Spinal cord (tissue), 10 donors: ENCODE data around the gene ATF2. TPM values are rescaled to one million over a fixed set of nuclear protein-coding genes. Genes with fewer than 3 reads are reported as not detected.

Experiments
- DNase-seq, 6 donors: peaks; one replicate each; pipeline versions ENCODE4 v3.0.0 to v3.0.0-alpha.2; 2013 to 2015; ENCODE audit warnings: low spot score in 6 of 6, low read depth in 4 of 6
- H3K27ac ChIP-seq: one replicate; pipeline ENCODE4 v1.5.1; 2013; ENCODE audit warnings: low read depth, low read length, control low read depth
- H3K27me3 ChIP-seq: one replicate; pipeline ENCODE4 v1.6.1; 2013; ENCODE audit warnings: low read length; ENCODE audit not compliant: control insufficient read depth, insufficient read depth
- H3K36me3 ChIP-seq: one replicate; pipeline ENCODE4 v1.6.1; 2013; ENCODE audit warnings: low read length; ENCODE audit not compliant: control insufficient read depth, insufficient read depth
- H3K4me1 ChIP-seq: one replicate; pipeline ENCODE4 v1.6.1; 2013; ENCODE audit warnings: low read length; ENCODE audit not compliant: control insufficient read depth, insufficient read depth
- H3K4me3 ChIP-seq: one replicate; pipeline ENCODE4 v1.5.1; 2013; ENCODE audit warnings: low read depth, low read length, control low read depth
- H3K9me3 ChIP-seq: one replicate; pipeline ENCODE4 v1.6.1; 2013; ENCODE audit warnings: low read length; ENCODE audit not compliant: control insufficient read depth, insufficient read depth
- WGBS: methylation state at CpG from one replicate; pipeline ENCODE4 v1.1.5; 2013; ENCODE audit warnings: missing lambda C conversion rate; ENCODE audit not compliant: insufficient coverage; 5-methylcytosine and 5-hydroxymethylcytosine counted together
- polyA plus RNA-seq, 2 donors: library from polyadenylated mRNA; unstranded; fragments of 120-200 nt; gene quantifications; one replicate each; pipeline ENCODE4 v1.2.1, GENCODE V29; 2013; ENCODE audit not compliant: insufficient read length in 2 of 2
- total RNA-seq, 2 donors: library from RNA; depleted of rRNA in 1 of 2; stranded (reverse); fragments of 120-200 nt in 1 of 2; fragments of >200 nt in 1 of 2; gene quantifications; one replicate each; pipeline versions ENCODE4 v1.2.3 to v1.2.4, GENCODE V29; 2013 to 2014
- donor health status: healthy.

ATF2 gene
- total and polyA plus RNA-seq, 4 donors, result 48.7 to 88.1 (median 63.7) TPM

DNA sequence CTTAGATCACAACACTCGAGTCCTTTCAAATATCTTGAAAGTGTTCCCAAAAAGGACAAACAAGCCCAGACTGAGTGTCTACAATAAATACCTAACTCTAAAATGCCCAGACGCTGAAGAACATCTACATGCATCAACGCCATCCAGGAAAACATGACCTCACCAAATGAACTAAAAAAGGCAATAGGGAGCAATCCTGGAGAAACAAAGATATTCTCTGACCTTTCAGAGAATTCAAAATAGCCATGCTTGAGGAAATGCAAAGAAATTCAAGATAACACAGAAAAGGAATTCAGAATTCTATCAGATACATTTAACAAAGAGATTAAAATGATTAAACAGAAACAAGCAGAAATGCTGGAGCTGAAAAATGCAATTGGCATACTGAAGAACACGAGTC lies 101.6 kb downstream of the ATF2 start:
- Histone ChIP-seq H3K9me3 (no peaks in the 10 kb centered on the region), H3K4me1 (no peaks in the 10 kb centered on the region), H3K27me3 (no peaks in the 10 kb centered on the region), H3K4me3 (no peak overlapping the region), H3K36me3 (peaks cover 4% of the 10 kb centered on the region), H3K27ac (no peak overlapping the region)
- WGBS, result 100% methylated on average over 1 of the region's 4 CpGs
- no peak for DNase-seq

DNA sequence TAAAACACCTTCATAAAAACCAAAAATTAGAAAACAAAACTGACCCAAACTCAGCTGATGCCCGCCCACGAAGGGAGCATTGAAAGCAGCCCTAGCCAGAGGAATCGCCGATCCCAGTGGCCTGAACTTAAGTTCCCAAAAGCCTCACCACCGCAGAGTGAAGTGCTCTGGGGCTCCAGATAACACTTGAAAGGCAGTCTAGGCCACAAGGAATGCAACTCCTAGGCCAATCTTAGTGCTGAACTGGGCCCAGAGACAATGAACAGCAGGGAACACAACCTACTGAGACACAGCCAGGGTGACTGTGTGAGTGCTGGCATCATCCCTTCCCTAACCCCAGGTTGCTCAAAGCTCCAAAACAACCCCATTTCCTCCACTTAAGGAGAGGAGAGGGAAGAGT lies 103.2 kb downstream of the ATF2 start:
- 97% methylated on average over 5 of the region's 5 CpGs for WGBS
- Histone ChIP-seq H3K4me1 (no peaks in the 10 kb centered on the region), H3K36me3 (peaks cover 4% of the 10 kb centered on the region), H3K4me3 (no peak overlapping the region), H3K9me3 (no peaks in the 10 kb centered on the region), H3K27ac (no peak overlapping the region), H3K27me3 (no peaks in the 10 kb centered on the region)
- no peak for DNase-seq

DNA sequence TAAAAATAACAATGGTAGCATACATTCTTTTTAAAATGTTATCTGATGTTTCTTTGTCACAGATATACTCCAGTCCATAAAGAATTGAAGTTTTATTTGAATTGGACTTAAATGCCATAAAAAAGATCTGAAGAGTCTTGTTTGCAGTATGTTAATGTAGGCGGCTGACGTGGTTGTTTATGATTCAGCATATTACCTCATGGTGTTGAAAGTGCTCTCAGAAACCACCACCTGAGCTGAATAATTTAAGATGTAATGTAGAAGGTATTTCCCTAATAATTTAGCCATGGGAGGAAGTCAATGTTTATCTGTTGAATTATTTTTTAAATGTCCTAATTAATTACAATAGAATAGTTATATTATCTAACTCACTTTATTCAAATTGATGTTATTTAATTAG lies 104.3 kb downstream of the ATF2 start:
- DNase-seq, result no peak
- H3K9me3 ChIP-seq, result no peaks in the 10 kb centered on the region
- no peak overlapping the region for H3K4me3 ChIP-seq
- H3K27me3 ChIP-seq, result no peaks in the 10 kb centered on the region
- H3K4me1 ChIP-seq, result no peaks in the 10 kb centered on the region
- 100% methylated on average over 2 of the region's 2 CpGs for WGBS
- peaks cover 4% of the 10 kb centered on the region for H3K36me3 ChIP-seq
- no peak overlapping the region for H3K27ac ChIP-seq

DNA sequence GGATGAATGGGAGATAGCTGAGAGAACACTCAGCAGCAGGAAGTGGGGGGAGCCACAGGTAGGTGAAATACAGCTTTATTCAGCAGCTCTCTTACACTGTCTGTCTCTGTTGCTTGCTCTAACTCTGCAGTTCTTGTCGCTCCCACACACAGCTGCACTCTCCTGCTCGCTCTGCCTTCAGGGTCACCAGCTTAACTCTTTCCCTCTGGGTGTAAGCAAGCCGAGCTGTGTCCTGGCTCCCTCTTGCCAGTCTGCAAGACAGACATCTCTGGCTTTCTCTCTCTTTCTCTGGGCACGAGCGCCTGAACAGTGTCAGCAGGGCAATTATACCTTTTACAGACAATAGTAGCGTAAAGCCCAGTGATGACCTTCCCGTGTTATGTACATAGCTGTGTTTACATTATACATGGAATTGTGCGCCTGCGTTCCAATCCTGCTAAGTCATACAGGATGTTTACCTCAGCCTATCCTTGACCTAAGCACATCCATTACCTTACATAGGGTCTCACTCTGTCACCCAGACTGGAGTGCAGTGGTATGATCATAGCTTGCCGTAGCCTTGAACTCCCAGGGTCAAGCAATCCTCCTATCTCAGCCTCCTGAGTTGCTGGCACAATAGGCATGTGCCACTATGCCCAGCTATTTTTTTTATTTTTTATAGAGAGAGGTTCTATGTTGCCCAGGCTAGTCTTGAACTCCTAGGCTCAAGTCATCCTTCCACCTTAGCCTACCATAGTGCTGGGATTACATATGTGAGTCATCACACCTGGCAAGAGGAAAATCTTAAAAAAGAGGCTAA lies 105.0 kb downstream of the ATF2 start:
- Histone ChIP-seq H3K4me3 (no peak overlapping the region), H3K9me3 (no peaks in the 10 kb centered on the region), H3K27me3 (no peaks in the 10 kb centered on the region), H3K4me1 (no peaks in the 10 kb centered on the region), H3K27ac (no peak overlapping the region), H3K36me3 (peaks cover 4% of the 10 kb centered on the region)
- 96% methylated on average over 6 of the region's 10 CpGs for WGBS
- DNase-seq, result no peak

DNA sequence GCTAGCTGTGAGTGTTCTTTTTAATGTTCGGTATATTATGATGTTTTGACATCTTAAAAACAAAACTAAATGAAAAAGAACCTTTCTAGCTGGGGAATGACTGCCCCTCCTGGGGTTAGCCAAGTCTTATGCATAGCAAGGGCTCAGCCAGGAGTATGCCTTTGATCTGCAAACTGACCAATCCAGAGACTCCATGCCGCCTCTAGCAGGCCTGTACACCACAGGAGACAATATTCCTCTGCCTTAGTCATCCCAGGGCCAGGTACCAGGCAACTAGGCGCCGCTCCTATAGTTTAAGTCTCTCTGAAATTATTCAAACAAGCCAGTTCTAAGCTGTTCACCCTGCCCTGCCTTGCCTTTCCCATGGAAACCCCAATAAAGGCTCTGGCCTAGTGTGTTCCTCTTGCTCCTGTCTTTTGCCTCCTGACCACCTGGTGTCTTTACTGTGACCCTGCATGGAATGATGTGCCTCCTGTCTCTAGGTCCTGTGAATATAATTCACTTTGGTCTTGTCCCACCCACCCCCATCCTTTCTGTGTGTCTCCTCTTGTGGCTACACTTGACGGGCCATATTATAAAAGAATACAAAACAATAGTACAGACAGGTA lies 110.8 kb downstream of the ATF2 start:
- H3K4me3 ChIP-seq, result no peak overlapping the region
- 82% methylated on average over 3 of the region's 5 CpGs for WGBS
- no peaks in the 10 kb centered on the region for H3K4me1 ChIP-seq
- H3K36me3 ChIP-seq, result no peaks in the 10 kb centered on the region
- no peaks in the 10 kb centered on the region for H3K9me3 ChIP-seq
- H3K27ac ChIP-seq, result no peak overlapping the region
- DNase-seq, result no peak
- H3K27me3 ChIP-seq, result no peaks in the 10 kb centered on the region

DNA sequence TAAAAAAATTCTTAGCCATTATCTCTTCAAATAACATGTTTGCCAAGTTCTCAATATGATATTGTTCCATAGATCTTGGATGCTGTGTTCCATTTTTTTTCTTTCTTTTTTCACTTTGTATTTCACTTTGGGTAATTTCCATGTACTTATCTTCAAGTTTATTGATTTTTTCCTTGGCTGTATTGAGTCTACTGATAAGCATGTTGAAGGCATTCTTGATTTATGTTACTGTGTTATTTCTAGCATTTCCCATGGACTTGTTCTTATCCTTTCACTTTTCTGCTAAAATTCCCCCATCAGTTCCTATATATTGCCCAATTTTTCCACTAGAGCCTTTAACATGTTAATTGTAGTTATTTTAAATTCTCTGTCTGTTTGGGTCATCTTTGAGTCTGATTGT lies 112.0 kb downstream of the ATF2 start:
- no peak for DNase-seq

DNA sequence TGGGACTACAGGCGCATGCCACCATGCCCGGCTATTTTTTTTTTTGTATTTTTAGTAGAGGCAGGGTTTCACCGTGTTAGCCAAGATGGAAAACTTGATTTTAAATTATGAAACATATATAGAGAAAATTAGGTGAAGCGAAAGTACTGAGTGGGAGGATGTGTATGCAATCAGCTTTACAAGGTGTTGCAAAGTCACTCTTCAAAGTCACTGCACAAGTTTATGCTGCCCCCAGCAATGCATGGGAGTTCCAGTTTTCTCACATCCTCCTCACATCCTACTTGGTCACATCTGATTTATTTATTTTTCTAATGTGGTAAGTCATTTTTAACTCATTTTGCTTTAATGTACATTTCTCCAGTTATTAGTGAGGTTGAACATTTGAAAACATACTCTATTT lies 113.7 kb downstream of the ATF2 start:
- no peaks in the 10 kb centered on the region for H3K27me3 ChIP-seq
- DNase-seq, result no peak
- H3K36me3 ChIP-seq, result no peaks in the 10 kb centered on the region
- no peaks in the 10 kb centered on the region for H3K9me3 ChIP-seq
- H3K27ac ChIP-seq, result no peak overlapping the region
- H3K4me3 ChIP-seq, result no peak overlapping the region
- no peaks in the 10 kb centered on the region for H3K4me1 ChIP-seq
- WGBS, result no CpG with 5 or more reads among the region's 4 CpGs

More for the DNA sequence above, 112.0 kb downstream of the ATF2 start:
- Histone ChIP-seq H3K4me3 (no peak overlapping the region), H3K27me3 (no peaks in the 10 kb centered on the region), H3K36me3 (no peaks in the 10 kb centered on the region), H3K9me3 (no peaks in the 10 kb centered on the region), H3K27ac (no peak overlapping the region), H3K4me1 (no peaks in the 10 kb centered on the region)

DNA sequence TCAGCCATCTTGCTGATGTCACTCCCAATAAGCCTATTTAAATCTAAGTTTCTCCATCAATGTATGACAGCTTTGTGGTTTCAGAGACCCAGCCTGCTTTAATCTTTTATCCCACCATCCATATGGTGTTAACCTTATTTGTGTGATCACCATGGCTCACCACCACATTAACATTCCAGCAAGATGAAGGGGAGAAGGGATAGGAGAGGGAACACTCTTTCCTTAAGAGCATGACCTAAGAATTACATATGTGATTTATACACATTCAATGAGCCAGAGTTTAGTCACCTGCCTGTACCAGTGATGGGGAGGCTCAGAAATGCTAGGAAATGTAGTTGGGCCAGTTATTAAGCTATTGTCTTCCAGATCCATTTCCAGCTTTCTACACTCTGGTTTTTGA lies 118.3 kb downstream of the ATF2 start:
- Histone ChIP-seq H3K36me3 (no peaks in the 10 kb centered on the region), H3K27ac (no peak overlapping the region), H3K4me3 (no peak overlapping the region), H3K4me1 (no peaks in the 10 kb centered on the region), H3K9me3 (no peaks in the 10 kb centered on the region), H3K27me3 (no peaks in the 10 kb centered on the region)
- DNase-seq, result no peak

DNA sequence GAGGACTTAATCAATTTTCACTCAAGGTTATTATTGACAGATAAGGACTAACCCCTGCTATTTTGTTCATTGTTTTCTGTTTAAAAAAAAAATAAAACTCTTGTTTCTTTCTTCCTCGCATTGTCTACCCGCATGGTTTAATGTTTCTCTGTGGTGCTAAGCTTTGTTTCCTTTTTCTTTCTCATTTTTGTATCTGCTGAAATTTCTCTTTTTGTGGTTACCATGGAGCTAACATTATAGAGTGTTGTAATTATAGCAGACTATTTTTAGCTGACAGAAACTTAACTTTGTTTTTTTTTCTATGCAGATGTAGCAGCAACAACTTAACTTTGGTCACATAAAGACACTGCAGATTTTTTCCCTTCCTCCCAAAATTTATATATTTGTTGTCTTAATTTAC lies 119.7 kb downstream of the ATF2 start:
- Histone ChIP-seq H3K36me3 (no peaks in the 10 kb centered on the region), H3K4me3 (no peak overlapping the region), H3K9me3 (no peaks in the 10 kb centered on the region), H3K4me1 (no peaks in the 10 kb centered on the region), H3K27me3 (no peaks in the 10 kb centered on the region), H3K27ac (no peak overlapping the region)
- DNase-seq, result no peak
- no CpG with 5 or more reads among the region's 2 CpGs for WGBS

DNA sequence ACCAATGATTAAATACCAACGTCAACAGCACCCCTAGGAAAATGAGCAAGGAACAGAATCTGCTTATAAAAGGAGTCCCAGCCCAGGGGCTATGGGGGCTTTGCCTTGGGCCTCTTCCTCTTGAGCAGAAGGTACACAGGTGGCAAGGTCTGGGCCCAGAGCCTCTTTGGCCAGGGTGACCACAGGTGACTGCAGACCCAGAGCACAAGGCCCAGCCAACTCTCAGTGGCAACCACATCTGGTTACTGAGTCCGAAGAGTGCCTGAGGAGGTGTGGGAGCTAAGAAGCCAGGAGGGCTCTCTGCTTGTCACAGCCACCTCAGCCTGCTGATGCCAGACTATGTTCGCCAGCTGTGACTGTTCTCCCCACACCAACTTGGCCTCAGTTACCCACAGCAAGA lies 128.5 kb downstream of the ATF2 start:
- WGBS, result 100% methylated on average over 2 of the region's 3 CpGs

More for the DNA sequence above, 128.5 kb downstream of the ATF2 start:
- no peaks in the 10 kb centered on the region for H3K36me3 ChIP-seq
- H3K27ac ChIP-seq, result no peak overlapping the region
- no peaks in the 10 kb centered on the region for H3K4me1 ChIP-seq
- no peaks in the 10 kb centered on the region for H3K27me3 ChIP-seq
- no peaks in the 10 kb centered on the region for H3K9me3 ChIP-seq
- H3K4me3 ChIP-seq, result no peak overlapping the region
- DNase-seq, result no peak
